Measurements from ENCODE around the gene PWWP2B. TPM values are rescaled to one million over a fixed set of nuclear protein-coding genes. Genes with fewer than 3 reads are reported as not detected.

PWWP2B gene
- total RNA-seq, 2 donors from 2014 or later, result 7.7 to 8.1 TPM

DNA sequence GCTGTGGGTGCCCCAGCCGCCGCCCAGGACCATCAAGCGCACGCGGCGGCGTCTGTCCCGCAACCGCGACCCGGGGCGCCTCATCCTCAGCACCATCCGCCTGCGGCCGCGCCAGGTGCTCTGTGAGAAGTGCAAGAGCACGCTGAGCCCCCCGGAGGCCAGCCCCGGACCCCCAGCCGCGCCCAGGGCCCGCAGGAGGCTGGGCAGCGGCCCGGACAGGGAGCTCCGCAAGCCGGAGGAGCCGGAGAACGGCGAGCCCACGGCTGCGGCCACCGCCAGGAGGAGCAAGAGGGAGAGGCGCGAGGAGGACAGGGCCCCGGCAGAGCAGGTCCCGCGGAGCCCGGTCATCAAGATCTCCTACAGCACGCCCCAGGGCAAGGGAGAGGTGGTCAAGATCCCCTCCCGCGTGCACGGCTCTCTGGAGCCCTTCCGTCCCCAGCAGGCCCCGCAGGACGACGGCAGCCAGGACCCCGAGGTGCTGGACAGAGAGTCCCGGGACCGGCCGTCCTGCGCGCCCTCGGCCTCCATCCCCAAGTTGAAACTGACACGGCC, 8.0 kb downstream of the PWWP2B start:
- Histone ChIP-seq H3K27ac (no peak overlapping the region), H3K4me3 (no peak overlapping the region), H3K27me3 (no peaks in the 10 kb centered on the region), H3K4me1 (peaks cover 0 to 42% of the 10 kb centered on the region in 2 donors), H3K9me3 (no peaks in the 10 kb centered on the region), H3K36me3 (peaks cover 19% of the 10 kb centered on the region)
- TF ChIP-seq, protein P1, sequence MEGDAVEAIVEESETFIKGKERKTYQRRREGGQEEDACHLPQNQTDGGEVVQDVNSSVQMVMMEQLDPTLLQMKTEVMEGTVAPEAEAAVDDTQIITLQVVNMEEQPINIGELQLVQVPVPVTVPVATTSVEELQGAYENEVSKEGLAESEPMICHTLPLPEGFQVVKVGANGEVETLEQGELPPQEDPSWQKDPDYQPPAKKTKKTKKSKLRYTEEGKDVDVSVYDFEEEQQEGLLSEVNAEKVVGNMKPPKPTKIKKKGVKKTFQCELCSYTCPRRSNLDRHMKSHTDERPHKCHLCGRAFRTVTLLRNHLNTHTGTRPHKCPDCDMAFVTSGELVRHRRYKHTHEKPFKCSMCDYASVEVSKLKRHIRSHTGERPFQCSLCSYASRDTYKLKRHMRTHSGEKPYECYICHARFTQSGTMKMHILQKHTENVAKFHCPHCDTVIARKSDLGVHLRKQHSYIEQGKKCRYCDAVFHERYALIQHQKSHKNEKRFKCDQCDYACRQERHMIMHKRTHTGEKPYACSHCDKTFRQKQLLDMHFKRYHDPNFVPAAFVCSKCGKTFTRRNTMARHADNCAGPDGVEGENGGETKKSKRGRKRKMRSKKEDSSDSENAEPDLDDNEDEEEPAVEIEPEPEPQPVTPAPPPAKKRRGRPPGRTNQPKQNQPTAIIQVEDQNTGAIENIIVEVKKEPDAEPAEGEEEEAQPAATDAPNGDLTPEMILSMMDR (IDR thresholded peaks at IDR 0.05), result no peak
- no peak for DNase-seq (ENCODE audit: low spot score)

- Histone ChIP-seq H3K4me1 (peaks cover 0 to 37% of the 10 kb centered on the region in 2 donors), H3K36me3 (peaks cover 19% of the 10 kb centered on the region), H3K4me3 (no peak overlapping the region), H3K27me3 (no peaks in the 10 kb centered on the region), H3K9me3 (no peaks in the 10 kb centered on the region), H3K27ac (no peak overlapping the region)
- TF ChIP-seq, protein P1 (IDR thresholded peaks at IDR 0.05), result no peak
- no peak for DNase-seq (ENCODE audit: low spot score)
These were observed 8.5 kb downstream of the PWWP2B start for GRCh38 chr10:132405463-132405991.

- H3K4me3 ChIP-seq, result no peak overlapping the region
- DNase-seq (ENCODE audit: low spot score), result no peak
These were observed 9.2 kb downstream of the PWWP2B start for GRCh38 chr10:132406181-132406580.

GRCh38 chr10:132406750-132407149, 9.8 kb downstream of the PWWP2B start:
- no peak for DNase-seq (ENCODE audit: low spot score)
- H3K4me1 ChIP-seq, result peaks cover 0 to 36% of the 10 kb centered on the region in 2 donors

More at GRCh38 chr10:132406181-132406580, 9.2 kb downstream of the PWWP2B start:
- Histone ChIP-seq H3K27ac (no peak overlapping the region), H3K9me3 (no peaks in the 10 kb centered on the region), H3K4me1 (peaks cover 0 to 34% of the 10 kb centered on the region in 2 donors), H3K36me3 (peaks cover 19% of the 10 kb centered on the region), H3K27me3 (no peaks in the 10 kb centered on the region)
- TF ChIP-seq, protein P1 (IDR thresholded peaks at IDR 0.05), result no peak

GRCh38 chr10:132407243-132407746, 10.3 kb downstream of the PWWP2B start:
- peaks cover 19% of the 10 kb centered on the region for H3K36me3 ChIP-seq
- no peaks in the 10 kb centered on the region for H3K9me3 ChIP-seq
- peaks cover 0 to 41% of the 10 kb centered on the region in 2 donors for H3K4me1 ChIP-seq
- H3K4me3 ChIP-seq, result no peak overlapping the region
- DNase-seq (ENCODE audit: low spot score), result no peak
- TF ChIP-seq, protein P1 (IDR thresholded peaks at IDR 0.05), result no peak
- H3K27ac ChIP-seq, result peak overlapping the region; percentile 63 to 68
- no peaks in the 10 kb centered on the region for H3K27me3 ChIP-seq

More at GRCh38 chr10:132406750-132407149, 9.8 kb downstream of the PWWP2B start:
- H3K27me3 ChIP-seq, result no peaks in the 10 kb centered on the region
- H3K4me3 ChIP-seq, result no peak overlapping the region
- TF ChIP-seq, protein P1 (IDR thresholded peaks at IDR 0.05), result no peak
- H3K9me3 ChIP-seq, result no peaks in the 10 kb centered on the region
- peak overlapping the region; percentile 63 to 68 for H3K27ac ChIP-seq
- H3K36me3 ChIP-seq, result peaks cover 19% of the 10 kb centered on the region

All from right atrium auricular region (tissue), 2 donors.